Right lung (tissue), 10 donors: Measurements from ENCODE around the gene NIPSNAP2. TPM values are rescaled to one million over a fixed set of nuclear protein-coding genes. Genes with fewer than 3 reads are reported as not detected.
"Not testable (repeated sequence)": the region's sequence is repeated elsewhere in the genome, so short reads cannot be mapped to it uniquely, and the experiment has no call there.

Experiments used
- DNase-seq, 2 donors: peaks; one replicate each; pipeline ENCODE4 v3.0.0-alpha.2; 2013
- long read RNA-seq, 8 donors: transcript quantifications; one replicate each; lab custom pipeline, GENCODE V29; 2026
- polyA plus RNA-seq, 5 donors: library from polyadenylated mRNA; unstranded; fragments of 120-200 nt; gene quantifications; one replicate each; pipeline versions ENCODE4 v1.2.1 to v1.2.3, GENCODE V29; 2013; ENCODE audit warnings: inconsistent platforms in 1 of 5, low replicate concordance in 1 of 5; ENCODE audit not compliant: insufficient read length in 5 of 5, insufficient read depth in 1 of 5

The NIPSNAP2 gene
- 100 to 1,000 TPM in 1 of 5 donors, 10 to 100 TPM in 4; 81.7 to 101 (median 94.2) TPM for polyA plus RNA-seq
- long read RNA-seq, donor 1, transcript NIPSNAP2-201 (10 exons, 1,999 nt), result major isoform, 38 of 81 reads
- long read RNA-seq, donor 1, partial matches to known transcripts, result 40 of 81 reads
- long read RNA-seq, donor 1, other reads (novel, unspliced or antisense), result 0 of 81 reads
- long read RNA-seq, donor 2, transcript NIPSNAP2-201 (10 exons, 1,999 nt), result major isoform, 16 of 25 reads
- long read RNA-seq, donor 2, partial matches to known transcripts, result 8 of 25 reads
- long read RNA-seq, donor 2, other reads (novel, unspliced or antisense), result 0 of 25 reads
- long read RNA-seq, donor 3, transcript NIPSNAP2-201 (10 exons, 1,999 nt), result major isoform, 24 of 36 reads
- long read RNA-seq, donor 3, partial matches to known transcripts, result 11 of 36 reads
- long read RNA-seq, donor 3, other reads (novel, unspliced or antisense), result 0 of 36 reads
- long read RNA-seq, donor 4, full-length matches to known transcripts, result 22 of 59 reads
- long read RNA-seq, donor 4, partial matches to known transcripts, result 37 of 59 reads
- long read RNA-seq, donor 4, other reads (novel, unspliced or antisense), result 0 of 59 reads
- long read RNA-seq, donor 5, transcript NIPSNAP2-201 (10 exons, 1,999 nt), result major isoform, 36 of 71 reads
- long read RNA-seq, donor 5, partial matches to known transcripts, result 34 of 71 reads
- long read RNA-seq, donor 5, other reads (novel, unspliced or antisense), result 0 of 71 reads
- long read RNA-seq, donor 6, full-length matches to known transcripts, result 38 of 71 reads
- long read RNA-seq, donor 6, partial matches to known transcripts, result 33 of 71 reads
- long read RNA-seq, donor 6, other reads (novel, unspliced or antisense), result 0 of 71 reads
- long read RNA-seq, donor 7, transcript NIPSNAP2-201 (10 exons, 1,999 nt), result major isoform, 35 of 1,595 reads
- long read RNA-seq, donor 7, partial matches to known transcripts, result 751 of 1,595 reads
- long read RNA-seq, donor 7, other reads (novel, unspliced or antisense), result 802 of 1,595 reads
- long read RNA-seq, donor 8, transcript NIPSNAP2-201 (10 exons, 1,999 nt), result major isoform, 9 of 16 reads
- long read RNA-seq, donor 8, partial matches to known transcripts, result 6 of 16 reads
- long read RNA-seq, donor 8, other reads (novel, unspliced or antisense), result 0 of 16 reads

DNA sequence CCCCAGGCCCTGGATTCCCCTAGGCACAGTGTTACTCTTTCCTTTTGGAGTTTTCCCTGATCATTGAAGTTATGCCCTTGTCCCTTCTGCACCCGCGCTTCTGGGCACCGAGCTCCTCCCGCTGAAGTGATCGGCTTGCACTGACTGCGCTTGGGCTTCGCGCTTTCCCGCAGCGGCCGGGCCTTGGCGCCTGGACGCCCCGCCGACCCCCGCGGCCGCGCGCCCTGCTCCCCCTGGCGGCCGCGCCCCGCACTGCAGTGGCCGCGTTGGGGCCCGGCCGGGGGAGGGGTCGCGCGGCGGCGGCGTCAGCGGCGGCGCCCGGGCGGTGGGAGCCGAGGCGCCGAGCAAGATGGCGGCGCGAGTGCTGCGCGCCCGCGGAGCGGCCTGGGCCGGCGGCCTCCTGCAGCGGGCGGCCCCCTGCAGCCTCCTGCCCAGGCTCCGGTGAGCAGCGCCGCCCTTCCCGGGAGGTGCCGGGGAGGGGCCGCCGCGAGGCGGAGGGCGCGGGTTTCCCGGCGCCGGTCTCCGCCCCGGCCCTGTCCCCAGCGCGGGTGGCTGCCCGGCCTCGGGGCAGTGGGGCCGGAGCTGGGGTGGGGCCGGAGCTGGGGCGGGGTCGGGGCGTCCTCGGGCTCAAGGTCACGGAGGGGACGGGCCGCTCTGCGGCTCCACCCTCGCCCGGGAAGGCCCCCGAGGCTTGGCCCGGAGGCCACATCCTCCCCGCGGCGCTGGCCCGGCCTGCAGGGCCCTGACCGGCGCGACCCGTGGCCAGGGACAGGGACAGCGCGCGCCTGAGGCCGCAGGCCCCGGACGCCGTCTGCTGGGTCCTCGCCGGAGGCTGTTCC, at the start of gene NIPSNAP2:
Gene NIPSNAP2 (plus strand): TSS at position 325 of the 839 bp plus-strand sequence. CDS start 25 bp downstream, at position 350.
- peak; percentile 52 to 60 for DNase-seq

DNA sequence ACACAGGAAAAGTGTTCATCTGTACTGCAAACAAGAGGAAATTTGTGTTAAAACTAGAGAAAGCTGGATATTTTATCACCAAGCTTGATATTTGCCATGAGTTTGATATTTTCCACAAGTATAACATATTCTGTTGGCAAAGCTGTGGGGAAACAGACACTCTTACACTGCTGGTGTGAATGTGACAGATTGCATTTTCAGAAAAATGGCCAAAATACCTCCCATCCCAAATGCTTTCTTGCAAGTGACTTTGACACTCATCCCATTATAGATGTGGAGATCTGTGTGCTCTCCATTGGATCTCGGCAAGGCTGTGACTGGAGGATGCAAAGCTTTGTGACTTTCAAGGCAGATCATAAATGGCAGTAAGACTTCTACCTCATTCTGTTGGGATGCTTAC, 46.6 kb upstream of the NIPSNAP2 start:
- no peak for DNase-seq

GRCh38 chr7:55928006-55928767, 36.2 kb upstream of the NIPSNAP2 start:
- DNase-seq, result no peak

GRCh38 chr7:55931421-55932151, 32.8 kb upstream of the NIPSNAP2 start:
- no peak for DNase-seq

- no peak for DNase-seq
Observed at GRCh38 chr7:55939514-55940123, 24.8 kb upstream of the NIPSNAP2 start.

DNA sequence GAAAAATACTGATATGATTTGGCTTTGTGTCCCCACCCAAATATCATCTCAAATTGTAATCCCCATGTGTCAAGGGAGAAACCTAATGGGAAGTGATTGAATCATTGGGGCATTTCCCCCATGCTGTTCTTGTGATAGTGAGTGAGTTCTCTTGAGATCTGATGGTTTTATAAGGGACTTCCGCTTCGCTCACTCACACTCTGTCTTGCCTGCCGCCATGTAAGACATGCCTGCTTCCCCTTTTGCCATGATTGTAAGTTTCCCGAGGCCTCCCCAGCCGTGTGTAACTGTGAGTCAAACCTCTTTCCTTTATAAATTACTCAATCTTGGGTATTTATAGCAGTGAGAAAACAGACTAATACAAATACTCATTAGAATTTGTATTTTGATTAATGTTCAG, 17.8 kb upstream of the NIPSNAP2 start:
- no peak for DNase-seq

- DNase-seq, result peak; percentile 83 to 84
Observed at GRCh38 chr7:55951637-55952351, 12.6 kb upstream of the NIPSNAP2 start, which contains the start of gene MRPS17. Gene MRPS17 (plus strand): TSS chr7:55951877. CDS start chr7:55953196, 1,319 bp downstream.

DNA sequence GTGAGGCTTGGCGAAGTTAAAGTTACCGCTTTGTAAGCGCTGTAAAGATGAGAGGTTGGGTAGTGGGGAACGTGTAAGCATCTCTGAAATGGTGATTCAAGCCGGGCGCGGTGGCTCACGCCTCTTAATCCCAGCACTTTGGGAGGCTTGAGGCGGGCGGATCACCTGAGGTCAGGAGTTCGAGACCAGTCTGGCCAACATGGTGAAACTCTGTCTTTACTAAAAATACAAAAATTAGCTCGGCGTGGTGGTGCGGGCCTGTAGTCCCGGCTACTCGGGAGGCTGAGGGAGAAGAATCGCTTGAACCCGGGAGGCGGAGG, 12.1 kb upstream of the NIPSNAP2 start:
- not testable (repeated sequence) for DNase-seq

DNA sequence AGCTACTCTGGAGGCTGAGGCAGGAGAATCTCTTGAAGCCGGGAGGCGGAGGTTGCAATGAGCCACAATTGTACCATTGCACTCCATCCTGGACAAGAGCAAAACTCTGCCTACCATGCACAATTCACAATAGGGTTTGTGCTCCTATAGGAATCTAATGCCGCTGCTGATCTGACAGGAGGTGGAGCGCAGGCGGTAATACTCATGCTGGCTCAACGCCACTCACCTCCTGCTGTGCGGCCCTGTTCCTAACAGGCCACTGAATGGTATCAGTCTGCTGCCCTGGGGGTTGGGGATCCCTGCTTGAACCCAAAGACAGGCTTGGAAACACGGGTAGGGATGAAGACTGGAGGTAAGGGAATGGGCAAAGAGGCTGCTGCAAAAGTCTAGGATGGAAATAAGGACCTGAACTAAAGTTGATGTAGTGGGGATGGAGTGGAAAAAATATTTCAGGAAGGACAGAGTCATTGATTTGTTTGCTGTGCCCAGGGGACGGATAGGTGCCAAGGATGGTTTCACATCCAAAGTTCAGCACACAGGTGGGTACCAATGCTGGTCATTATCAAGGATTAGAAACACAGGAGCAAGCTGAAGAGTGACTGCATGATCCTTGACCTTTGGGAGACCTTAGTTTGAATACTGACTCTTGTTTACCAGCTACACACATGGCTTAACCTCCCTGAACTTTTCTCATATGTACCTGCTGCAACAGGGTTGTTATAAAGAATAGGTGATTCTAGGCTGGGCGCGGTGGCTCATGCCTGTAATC, 10.5 kb upstream of the NIPSNAP2 start:
- no peak for DNase-seq

DNA sequence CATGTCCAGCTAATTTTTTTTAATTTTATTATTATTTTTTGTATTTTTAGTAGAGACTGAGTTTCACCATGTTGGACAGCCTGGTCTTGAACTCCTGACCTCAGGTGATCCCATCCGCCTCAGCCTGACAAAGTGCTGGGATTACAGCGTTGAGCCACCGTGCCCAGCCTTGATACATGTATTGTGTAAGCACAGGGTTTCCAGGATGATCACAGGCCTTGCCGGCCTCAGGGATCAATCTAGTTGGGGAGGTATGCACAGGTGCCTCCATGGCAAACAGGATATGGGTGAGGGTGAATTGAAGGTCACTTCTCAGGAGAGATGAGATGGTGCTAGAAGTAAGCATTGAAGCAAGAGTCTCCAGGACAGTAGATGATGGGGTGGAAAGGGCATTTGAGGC, 7.2 kb upstream of the NIPSNAP2 start:
- DNase-seq, result no peak

GRCh38 chr7:55962014-55962413, 2.4 kb upstream of the NIPSNAP2 start:
- no peak for DNase-seq

DNA sequence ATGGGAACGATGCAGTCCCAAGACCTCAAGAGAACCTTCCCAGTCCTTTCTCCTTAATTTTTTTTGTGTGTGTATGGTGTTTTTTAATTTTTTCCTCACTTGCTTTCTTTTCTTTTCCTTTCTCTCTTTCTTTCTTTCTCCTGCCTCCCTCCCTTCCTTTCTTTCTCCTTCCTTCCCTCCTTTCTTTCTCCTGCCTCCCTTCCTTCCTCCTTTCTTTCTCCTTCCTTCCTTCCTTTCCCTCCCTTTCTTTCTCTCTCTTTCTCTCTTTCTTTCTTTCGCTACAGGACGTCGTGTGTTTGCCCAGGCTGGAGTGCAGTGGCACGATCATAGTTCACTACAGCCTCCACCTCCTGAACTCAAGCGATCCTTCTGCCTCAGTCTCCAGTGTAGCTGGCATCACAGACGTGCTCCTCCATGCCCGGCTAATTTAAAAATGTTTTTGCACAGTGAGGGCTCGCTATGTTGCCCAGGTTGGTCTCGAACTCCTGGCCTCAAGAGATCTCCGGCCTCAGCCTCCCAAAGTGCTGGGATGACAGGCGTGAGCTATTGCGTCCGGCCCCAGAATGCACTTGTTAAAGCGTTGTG, 709 bp upstream of the NIPSNAP2 start:
- DNase-seq, result no peak

DNA sequence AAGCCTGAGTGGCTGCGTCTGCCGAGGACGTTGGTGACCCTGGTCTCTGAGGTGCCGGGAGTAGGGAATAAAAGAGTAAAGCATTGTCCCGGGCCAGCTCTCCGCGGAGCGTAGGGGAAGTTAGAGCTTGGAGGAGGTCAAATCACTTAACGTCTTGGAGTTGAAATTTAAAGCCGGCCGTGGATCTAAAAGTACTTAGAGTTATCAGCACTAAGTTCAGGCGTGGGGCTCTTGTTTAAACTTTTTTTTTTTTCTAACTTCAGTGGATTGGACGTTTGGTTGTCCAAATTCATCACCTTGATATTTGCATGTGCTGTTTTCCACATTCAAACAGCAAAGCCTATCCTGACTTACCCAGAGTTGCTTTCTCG, 700 bp downstream of the NIPSNAP2 start:
- no peak for DNase-seq

DNA sequence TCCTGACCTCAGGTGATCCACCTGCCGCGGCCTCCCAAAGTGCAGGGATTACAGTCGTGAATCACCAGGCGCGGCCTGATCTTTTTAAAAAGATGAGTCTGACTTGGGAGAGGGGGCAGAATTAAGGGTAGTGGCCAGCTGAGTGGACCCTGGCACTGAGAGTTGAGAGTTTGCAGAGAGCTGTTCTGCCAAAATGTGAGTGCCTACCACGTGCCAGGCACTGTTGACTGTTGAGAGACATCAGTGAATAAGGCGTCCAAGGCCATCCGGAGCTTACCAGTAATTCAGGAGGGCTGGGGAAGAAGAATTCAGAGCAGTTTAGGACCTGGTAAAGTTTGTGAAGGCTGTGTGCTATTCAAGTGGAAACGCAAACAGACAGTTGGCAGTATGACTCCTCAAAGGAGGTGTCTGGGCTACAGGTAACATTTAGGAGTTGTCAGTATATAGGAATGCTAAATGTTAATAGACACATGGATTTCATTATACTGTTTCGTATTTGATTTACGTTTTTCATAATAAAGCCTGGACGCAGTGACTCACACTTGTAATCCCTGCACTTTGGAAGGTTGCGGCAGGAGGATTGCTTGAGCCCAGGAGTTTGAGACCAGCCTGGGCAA, 1.5 kb downstream of the NIPSNAP2 start:
- DNase-seq, result no peak

DNA sequence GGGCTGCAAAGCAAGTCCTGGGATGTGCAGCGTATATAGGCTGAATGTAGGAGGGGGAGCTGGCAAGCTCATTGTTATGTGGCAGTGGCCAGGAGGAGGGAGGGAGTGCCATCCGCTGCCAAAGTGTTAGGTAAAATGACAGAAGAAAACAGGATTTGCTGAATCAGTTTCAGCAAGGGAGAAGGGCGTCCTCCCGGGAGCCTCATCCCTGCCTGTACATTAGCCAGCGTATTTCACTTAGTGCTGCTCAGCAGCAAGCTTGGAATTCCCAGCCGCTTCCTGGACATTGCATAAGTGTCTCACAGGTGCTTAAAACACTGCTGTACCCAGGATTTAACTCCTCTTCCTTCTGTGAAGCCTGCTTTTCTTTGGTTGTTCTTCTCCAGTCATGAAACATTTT, 2.5 kb downstream of the NIPSNAP2 start:
- DNase-seq, result no peak

GRCh38 chr7:55969391-55969790, 5.0 kb downstream of the NIPSNAP2 start:
- DNase-seq, result no peak

DNA sequence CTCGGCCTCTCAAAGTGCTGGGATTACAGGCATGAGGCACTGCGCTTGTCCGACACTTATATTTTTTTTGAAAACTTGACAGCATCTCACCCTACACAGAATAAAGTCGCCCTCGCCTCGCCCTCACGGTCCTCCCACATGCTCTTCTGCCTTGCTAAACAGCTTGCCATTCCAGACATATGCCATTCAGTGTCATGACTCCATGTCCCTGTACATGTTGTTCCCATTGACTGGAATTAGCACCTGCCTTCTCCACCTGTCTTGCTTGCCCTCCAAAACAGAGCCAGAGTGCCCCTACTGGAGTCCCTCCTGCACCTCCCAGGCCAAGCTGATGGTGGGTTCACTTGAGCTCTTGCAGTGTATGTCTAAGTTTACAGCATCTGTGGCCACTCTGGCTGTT, 6.2 kb downstream of the NIPSNAP2 start:
- no peak for DNase-seq
